ENCODE measurements around the gene ID4.

Gene ID4

DNA sequence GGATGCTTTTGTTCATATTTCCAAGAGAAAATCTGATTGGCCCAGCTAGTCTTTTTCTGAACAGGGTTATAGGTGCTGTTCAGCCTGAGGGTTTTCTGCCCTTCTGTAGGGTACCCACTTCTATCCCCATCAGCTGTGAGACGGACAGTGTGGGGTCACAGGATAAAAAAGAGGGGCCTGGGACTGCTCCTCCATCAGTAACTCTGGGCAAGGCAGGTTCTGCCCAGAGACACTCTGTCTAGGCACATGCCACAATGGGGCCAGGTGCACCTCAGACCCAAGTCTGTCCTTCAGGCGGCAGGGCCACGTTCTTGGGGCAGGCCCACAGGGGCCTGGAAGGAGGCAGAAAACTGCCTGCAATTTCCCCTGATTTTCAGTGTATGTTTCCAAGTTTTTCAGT, 20.0 kb downstream of the ID4 start:
- no peak for DNase-seq

DNA sequence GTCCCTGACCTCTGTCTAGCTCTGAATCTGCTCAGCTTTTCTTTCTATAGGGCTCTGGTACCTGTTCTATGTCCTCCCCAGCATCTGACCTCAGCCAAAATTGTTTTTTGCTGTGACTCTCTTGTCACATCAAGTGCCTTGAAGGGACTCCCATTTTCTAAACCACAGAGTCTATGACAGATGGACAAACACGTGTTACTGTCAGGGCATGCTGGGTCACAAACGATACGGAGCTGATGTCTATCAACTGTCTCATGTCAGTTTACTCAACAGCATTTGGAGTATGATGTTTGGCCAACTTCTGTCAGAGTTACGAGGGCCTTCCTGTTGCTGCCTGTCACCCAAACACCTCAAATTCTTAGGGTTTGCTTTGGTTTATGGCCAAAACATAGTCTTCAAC, 20.5 kb downstream of the ID4 start:
- DNase-seq, result no peak

DNA sequence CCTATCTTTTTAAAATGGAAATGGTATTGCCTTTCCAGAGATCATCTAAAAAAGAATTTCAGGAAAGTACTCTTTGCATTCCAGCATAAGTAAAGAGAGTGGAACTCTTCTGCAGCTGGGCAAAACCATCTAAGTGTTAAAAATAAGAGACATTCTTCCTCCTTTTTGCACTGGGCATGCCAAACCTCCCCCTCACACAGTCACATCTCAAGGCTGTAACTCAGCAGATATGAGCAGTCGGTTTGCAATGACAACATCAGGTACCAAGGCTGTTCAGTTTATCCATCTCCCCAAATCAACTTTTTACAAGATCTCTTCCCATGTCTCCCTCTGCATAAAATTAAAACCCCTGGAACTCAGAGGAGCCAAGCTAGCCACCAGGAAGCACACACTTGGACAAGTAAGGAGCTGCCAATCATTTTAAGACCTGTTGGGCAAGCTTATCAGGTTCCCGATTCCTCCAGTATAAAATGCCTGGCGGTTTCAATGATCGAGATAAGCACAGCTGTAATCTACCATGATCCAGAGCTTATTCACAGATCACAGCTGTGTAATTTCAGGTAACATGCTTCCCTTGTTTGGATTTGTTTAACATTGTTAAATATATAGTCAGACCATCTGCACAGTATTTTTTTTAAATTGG, 23.2 kb downstream of the ID4 start:
- DNase-seq, result no peak

DNA sequence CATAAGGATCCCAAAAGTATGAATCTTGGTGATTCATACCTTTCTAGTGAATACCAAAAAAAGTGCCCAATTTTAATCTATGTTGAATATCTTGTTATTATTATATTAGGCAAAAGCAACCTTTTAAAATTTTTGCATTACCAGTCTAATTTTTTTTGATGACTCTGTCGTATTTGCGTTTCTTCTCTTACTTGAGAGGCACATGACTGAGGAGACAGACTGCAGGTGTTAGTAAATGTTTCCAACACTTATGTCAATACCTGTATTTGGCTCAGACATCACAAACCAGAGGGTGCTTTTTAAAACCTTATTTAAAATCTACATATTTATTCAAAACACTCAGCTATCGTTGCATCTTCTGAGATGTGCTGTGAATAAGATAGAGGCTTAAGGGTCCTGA, 27.1 kb downstream of the ID4 start:
- DNase-seq, result no peak

DNA sequence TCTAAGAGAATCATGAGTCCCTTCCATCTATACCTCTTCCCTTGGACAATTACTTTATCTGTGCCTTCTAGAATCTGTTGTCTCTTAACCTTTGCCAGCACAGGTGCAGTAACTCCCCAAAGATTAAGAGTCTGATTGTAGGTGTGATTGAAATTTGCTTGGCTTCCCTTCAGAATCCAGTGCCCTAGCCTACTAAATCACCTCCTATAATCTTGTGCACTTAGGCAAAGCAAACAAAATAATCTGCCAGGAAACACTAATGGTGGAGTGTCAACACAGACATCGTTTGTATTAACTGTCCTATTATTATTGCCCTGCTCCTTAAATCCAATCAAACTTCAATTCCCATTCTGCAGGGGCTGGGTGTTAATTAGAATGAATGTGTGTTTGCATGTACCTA, 28.0 kb downstream of the ID4 start:
- DNase-seq, result no peak

DNA sequence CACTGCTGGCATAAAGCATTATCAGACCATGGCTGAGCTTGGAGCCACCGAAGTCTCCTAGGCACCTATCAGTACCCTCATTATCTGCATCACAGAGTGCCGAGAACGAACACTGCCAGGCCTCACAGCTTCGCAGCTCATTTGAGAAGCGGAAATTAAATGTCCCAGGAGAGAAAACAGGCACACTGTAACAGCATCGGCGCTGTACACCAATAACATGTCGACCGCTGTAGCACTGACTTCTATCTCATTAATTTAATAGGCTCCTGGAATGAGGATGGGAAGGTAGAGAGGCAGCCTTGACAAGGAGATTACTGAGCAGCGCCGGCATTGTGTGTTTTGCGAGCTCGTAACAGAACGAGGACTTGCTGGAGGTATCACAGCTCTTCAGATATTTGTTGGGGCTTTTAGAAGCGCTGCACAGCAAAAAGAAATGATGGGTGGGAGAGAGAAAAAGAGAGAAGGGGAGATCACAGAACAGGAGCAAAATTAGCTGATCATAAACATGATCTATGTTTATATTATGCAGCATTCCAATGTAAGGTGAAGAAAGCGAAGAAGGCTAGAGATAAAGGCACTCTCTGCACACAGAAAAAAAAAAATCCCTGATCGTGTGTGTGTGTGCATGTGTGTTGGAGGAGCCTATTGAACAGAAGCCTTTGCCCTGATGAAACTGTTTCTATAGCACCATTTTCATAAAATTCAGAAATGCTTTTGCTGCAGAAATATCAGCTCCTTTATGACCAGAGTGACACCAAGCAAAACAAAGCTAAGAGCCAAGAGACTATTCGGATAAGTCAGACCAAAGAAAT, 29.2 kb downstream of the ID4 start:
- DNase-seq, result no peak

DNA sequence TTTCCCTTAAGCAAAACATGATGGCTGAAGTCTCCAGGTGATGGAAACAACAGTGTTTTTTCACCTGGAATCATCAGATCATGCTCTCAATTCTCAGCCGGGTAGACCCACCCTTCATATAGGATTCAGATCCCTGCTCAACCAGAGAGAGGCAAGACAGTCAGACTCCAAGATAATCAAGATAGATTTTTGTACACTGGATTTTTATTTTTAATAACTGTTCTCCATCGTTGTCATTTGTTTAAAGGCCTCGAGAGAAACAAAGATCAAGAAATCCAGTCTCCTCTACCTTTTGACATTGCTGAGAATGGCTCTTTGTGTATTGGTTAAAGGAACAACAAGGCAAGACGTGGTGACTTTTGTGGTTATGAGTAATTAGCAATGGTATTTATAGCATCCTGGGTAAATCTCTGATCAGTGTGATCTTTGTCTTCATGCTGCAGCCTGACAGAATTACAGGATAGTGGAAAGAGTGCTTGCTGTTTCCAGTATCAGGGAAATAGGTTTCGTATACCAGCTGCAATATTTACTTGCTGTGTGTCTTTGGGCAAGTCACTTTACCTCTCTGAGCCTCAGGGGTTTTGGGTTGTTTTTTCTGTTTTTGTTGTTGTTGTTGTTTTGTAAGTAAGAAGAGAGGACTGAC, 29.9 kb downstream of the ID4 start:
- DNase-seq, result no peak

DNA sequence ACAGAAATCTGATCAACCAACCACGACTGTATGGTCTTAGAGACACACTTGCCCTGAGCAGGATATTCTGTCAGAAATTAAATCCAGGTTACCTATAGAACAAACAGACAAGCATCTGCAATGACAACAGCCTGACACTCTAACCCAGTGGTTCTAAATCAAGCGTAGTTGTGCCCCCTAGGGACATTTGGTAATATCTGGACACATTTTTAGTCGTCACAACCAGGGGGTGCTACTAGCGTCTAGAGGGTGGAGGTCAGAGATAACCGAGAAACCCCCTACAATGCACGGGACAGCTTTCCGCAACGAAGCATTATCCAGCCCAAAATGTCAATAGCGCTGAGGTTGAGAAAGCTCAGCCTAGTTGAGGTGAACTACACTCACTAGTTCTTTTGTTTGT, 32.3 kb downstream of the ID4 start:
- no peak for DNase-seq

DNA sequence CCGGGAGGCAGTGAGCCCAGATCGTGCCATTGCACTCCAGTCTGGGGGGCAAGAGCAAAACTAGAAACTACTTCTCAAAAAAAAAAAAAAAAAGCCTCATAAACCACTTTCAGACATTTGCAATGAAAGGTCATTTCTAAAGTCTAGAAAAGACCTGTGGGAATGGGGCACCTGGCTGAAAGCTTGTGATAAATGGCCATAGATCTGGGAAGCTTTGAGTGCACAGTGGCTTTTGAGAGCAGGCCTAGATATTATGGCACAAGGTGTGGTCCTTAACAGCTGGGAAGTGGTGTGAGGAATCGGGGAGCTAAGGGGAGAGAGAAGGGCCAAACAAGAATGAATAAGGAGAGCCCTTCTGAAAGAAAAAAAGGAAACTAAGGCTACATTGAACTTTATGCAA, 33.2 kb downstream of the ID4 start:
- no peak for DNase-seq

DNA sequence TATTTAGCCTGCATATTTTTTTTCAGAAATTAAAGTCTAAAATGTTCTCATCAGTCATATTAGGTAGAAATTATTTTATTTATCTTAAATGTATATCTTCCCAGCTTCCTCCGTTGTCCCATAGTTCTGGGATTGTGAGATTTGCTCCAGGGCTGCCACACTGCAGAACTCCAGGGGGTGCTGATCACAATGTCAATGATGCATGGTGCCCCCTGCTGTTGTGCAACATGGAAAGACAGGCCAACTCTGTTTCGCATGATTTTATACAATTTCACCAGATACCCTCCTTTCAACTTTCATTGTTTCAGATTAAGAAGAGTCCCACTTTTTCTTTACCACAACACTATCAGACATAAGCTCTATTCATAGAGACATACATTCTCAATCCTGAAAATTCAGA, 35.9 kb downstream of the ID4 start:
- DNase-seq, result no peak

DNA sequence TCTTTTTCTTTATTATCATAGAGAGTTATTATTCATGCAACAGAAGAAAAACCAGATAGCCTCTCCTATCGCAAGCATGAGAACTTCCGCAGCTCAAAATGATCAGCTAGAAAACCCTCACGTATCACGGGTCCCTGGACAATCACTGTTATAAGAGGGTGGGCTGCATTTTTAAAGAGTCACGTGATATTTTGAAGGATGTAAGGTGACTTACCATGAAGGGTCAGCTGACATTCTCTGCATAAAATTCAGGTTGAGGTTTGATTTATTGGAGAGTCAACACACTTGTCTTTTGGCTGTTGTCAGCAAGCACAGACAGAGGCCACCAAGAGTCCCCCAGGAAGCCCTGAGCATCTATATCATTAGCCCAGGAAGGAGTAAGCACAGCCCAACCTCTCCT, 39.5 kb downstream of the ID4 start:
- no peak for DNase-seq

DNA sequence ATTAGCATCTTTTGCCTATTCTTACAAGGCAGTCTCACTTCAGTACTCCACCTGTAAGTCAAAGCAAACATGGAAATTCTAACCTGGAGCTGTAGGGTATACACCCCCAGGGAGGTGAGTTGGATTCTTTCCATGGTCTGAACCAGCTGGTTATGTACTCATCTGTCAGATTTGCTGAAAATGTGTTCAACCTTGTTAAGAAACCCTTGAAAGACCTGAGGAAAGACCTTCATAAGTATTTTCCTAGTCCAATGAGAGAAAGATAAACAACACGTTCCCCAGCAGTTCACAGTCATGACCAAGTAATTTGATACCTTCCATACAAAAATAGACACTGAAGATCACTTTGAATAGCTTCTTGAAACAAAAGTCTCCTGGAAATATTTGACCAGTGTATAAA, 42.5 kb downstream of the ID4 start:
- DNase-seq, result no peak

DNA sequence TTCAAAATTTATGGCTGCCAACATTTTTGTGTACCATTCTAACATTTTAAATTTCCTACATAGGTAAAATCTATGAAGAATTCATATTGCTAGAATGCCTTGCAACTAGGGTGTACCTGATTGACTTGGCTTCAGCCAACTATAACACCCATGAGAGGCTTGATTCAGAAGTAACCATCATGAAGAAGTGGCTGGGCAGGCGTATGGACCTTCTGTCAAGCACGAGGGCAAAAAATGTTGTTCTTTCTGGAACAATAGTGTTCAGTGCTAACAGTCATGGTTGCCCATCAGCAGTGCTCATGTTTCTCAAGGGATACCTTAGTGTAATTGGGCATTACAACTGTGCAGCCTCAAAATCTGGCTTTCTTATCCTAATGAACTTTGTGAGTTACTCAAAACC, 42.9 kb downstream of the ID4 start:
- DNase-seq, result no peak

DNA sequence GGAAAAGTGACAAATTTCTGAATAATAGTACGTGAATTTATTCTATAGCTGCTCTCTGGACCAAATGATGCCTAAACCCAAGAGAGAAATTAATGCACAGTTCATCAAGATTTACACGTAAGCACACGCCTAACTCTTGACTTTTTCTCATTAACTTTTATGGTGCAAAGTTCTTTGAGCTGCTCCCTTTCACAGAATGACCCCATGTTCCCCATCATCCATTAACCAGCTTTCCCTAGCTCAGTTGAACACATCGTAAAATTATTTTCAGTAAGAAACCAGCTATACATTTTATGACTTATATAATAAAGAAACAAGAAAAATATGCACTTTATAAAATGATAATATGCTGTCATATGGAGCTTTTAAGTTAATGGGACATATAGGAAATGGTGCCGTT, 54.3 kb downstream of the ID4 start:
- no peak for DNase-seq
